IMR-90 (cell line): Measurements from ENCODE around the gene B9D1. TPM values are rescaled to one million over a fixed set of nuclear protein-coding genes. Genes with fewer than 3 reads are reported as not detected.
A peak's percentile ranks its signal among the peaks of the same experiment; 100 is the strongest.

ENCODE experiments used
- ATAC-seq: fragments of 200-7000 bp; cut with Tn5 transposase; 2 replicates; pipeline ENCODE4 v1.9.1; 2020; ENCODE audit warnings: low read depth, mild to moderate bottlenecking, moderate library complexity
- BruUV-seq: library from RNA; stranded (reverse); fragments of 400-500 nt; replicated peaks from 2 replicates; lab custom pipeline; 2021; lab: Mats Ljungman, UMichigan
- CTCF ChIA-PET: fragments of 300-600 bp; formaldehyde crosslinking; extraction: SDS; loops from one replicate; lab custom pipeline; 2021; ENCODE audit warnings: antibody characterized with exemption; lab: Yijun Ruan, JAX
- POLR2A ChIA-PET: fragments of 300-600 bp; sonication (Branson Sonifier 250); formaldehyde crosslinking; loops from one replicate; lab custom pipeline; 2022; ENCODE audit warnings: antibody characterized with exemption; ENCODE audit not compliant: unreplicated experiment; lab: Charles Lee
- DNase-seq: peaks from one replicate; pipeline ENCODE4 v3.0.0; 2013
- H2AFZ ChIP-seq: replicated peaks from 2 replicates; pipeline ENCODE3; 2013; ENCODE audit warnings: low read length, mild to moderate bottlenecking; ENCODE audit not compliant: poor library complexity
- H2AK5ac ChIP-seq: 2 replicates; pipeline ENCODE4 v1.6.1; 2013; ENCODE audit warnings: low read depth, low read length, inconsistent platforms
- H2AK9ac ChIP-seq: replicated peaks from 2 replicates; pipeline ENCODE3; 2013; ENCODE audit warnings: mild to moderate bottlenecking, low read depth, low read length, moderate library complexity; ENCODE audit not compliant: poor library complexity
- H2BK120ac ChIP-seq: 2 replicates; pipeline ENCODE4 v1.6.1; 2013; ENCODE audit warnings: low read depth, low read length, inconsistent platforms
- H2BK15ac ChIP-seq: 3 replicates; pipeline ENCODE4 v1.6.1; 2013; ENCODE audit warnings: low read depth, low read length, inconsistent platforms
- H2BK20ac ChIP-seq: 2 replicates; pipeline ENCODE4 v1.6.1; 2013; ENCODE audit warnings: low read depth, mild to moderate bottlenecking, inconsistent platforms, low read length, moderate library complexity
- H2BK5ac ChIP-seq: 2 replicates; pipeline ENCODE4 v1.6.1; 2013; ENCODE audit warnings: mild to moderate bottlenecking, low read depth, low read length, inconsistent platforms; ENCODE audit not compliant: poor library complexity, severe bottlenecking
- H3K14ac ChIP-seq: replicated peaks from 2 replicates; pipeline ENCODE4 v1.6.1; 2013; ENCODE audit warnings: low read depth, low read length, inconsistent platforms
- H3K18ac ChIP-seq: 2 replicates; pipeline ENCODE4 v1.6.1; 2013; ENCODE audit warnings: low read depth, low read length, control low read depth
- H3K23ac ChIP-seq: 2 replicates; pipeline ENCODE4 v1.6.1; 2013; ENCODE audit warnings: low read depth, low read length, inconsistent platforms
- H3K27ac ChIP-seq: 2 replicates; pipeline ENCODE4 v1.5.1; 2013; ENCODE audit warnings: mild to moderate bottlenecking, control low read depth, low read length; ENCODE audit not compliant: insufficient read depth
- H3K27me3 ChIP-seq: 2 replicates; pipeline ENCODE4 v1.6.1; 2013; ENCODE audit warnings: low read length; ENCODE audit not compliant: control insufficient read depth, insufficient read depth
- H3K36me3 ChIP-seq: 2 replicates; pipeline ENCODE4 v1.6.1; 2013; ENCODE audit warnings: low read length, mixed read lengths; ENCODE audit not compliant: control insufficient read depth, insufficient read depth
- H3K4ac ChIP-seq: 2 replicates; pipeline ENCODE4 v1.6.1; 2013; ENCODE audit warnings: low read depth, low read length, inconsistent platforms
- H3K4me1 ChIP-seq: 2 replicates; pipeline ENCODE4 v1.6.1; 2013; ENCODE audit warnings: low read length, mixed read lengths; ENCODE audit not compliant: control insufficient read depth, insufficient read depth
- H3K4me2 ChIP-seq: 2 replicates; pipeline ENCODE4 v1.6.1; 2013; ENCODE audit warnings: low read depth, mild to moderate bottlenecking, control low read depth, low read length, moderate library complexity
- H3K4me3 ChIP-seq: 2 replicates; pipeline ENCODE4 v1.5.1; 2013; ENCODE audit warnings: low read depth, mild to moderate bottlenecking, control low read depth, low read length, moderate library complexity; ENCODE audit not compliant: insufficient read depth
- H3K56ac ChIP-seq: 2 replicates; pipeline ENCODE4 v1.6.1; 2013; ENCODE audit warnings: low read length, inconsistent platforms; ENCODE audit not compliant: insufficient read depth; ENCODE audit errors: extremely low read depth
- H3K79me1 ChIP-seq, 2 experiments: 2 replicates each; pipeline ENCODE4 v1.6.1; 2013; ENCODE audit warnings: low read length in 2 of 2, inconsistent platforms in 1 of 2, low read depth in 1 of 2
- H3K9ac ChIP-seq: 2 replicates; pipeline ENCODE4 v1.6.1; 2013; ENCODE audit warnings: low read depth, low read length, control low read depth
- H3K9me1 ChIP-seq: 2 replicates; pipeline ENCODE4 v1.6.1; 2013; ENCODE audit warnings: low read length, inconsistent platforms; ENCODE audit not compliant: insufficient read depth
- H3K9me3 ChIP-seq: 2 replicates; pipeline ENCODE4 v1.6.1; 2013; ENCODE audit warnings: low read length; ENCODE audit not compliant: control insufficient read depth, insufficient read depth
- H4K20me1 ChIP-seq: 2 replicates; pipeline ENCODE4 v1.6.1; 2013; ENCODE audit warnings: low read length, inconsistent platforms; ENCODE audit not compliant: insufficient read depth
- H4K5ac ChIP-seq: 2 replicates; pipeline ENCODE4 v1.6.1; 2013; ENCODE audit warnings: mild to moderate bottlenecking, low read depth, low read length, control low read depth
- H4K8ac ChIP-seq, 2 experiments: 2 replicates each; pipeline ENCODE4 v1.6.1; 2013; ENCODE audit warnings: low read depth in 2 of 2, low read length in 2 of 2, control low read depth in 1 of 2, inconsistent platforms in 1 of 2
- H4K91ac ChIP-seq: 2 replicates; pipeline ENCODE4 v1.6.1; 2013; ENCODE audit warnings: low read depth, low read length, inconsistent platforms; ENCODE audit not compliant: insufficient read depth
- CEBPB ChIP-seq: IDR thresholded peaks from 2 replicates; pipeline ENCODE4 v1.6.1; 2012; ENCODE audit warnings: low read depth, low read length, improper control_type of control experiment
- CHD1 ChIP-seq: IDR thresholded peaks from 2 replicates; pipeline ENCODE4 v1.6.1; 2012; ENCODE audit warnings: low read depth, low read length, improper control_type of control experiment
- FOS ChIP-seq: fragments of 150-350 bp; IDR thresholded peaks from 2 replicates; pipeline ENCODE4 v1.6.1; 2016; ENCODE audit warnings: low read depth, low read length
- MAFK ChIP-seq: IDR thresholded peaks from 2 replicates; pipeline ENCODE4 v1.6.1; 2012; ENCODE audit warnings: low read depth, low read length, improper control_type of control experiment
- MXI1 ChIP-seq: IDR thresholded peaks from 2 replicates; pipeline ENCODE4 v1.6.1; 2012; ENCODE audit warnings: low read depth, mild to moderate bottlenecking, low read length, moderate library complexity, borderline replicate concordance
- NFE2L2 ChIP-seq: fragments of 150-350 bp; IDR thresholded peaks from 2 replicates; pipeline ENCODE4 v1.6.1; 2016; ENCODE audit warnings: low read depth, mild to moderate bottlenecking, low read length
- POLR2A ChIP-seq: IDR thresholded peaks from 2 replicates; pipeline ENCODE4 v1.6.1; 2012; ENCODE audit warnings: mild to moderate bottlenecking, low read depth, low read length
- RAD21 ChIP-seq: IDR thresholded peaks from 2 replicates; pipeline ENCODE4 v1.6.1; 2012; ENCODE audit warnings: low read length, improper control_type of control experiment
- RCOR1 ChIP-seq: IDR thresholded peaks from 2 replicates; pipeline ENCODE4 v1.6.1; 2012; ENCODE audit warnings: mild to moderate bottlenecking, low read length, improper control_type of control experiment; ENCODE audit not compliant: insufficient replicate concordance
- WGBS, 2 experiments: methylation state at CpG; one replicate each; pipeline versions ENCODE4 v1.1.5 to v1.1.7; 2013; ENCODE audit warnings: missing lambda C conversion rate in 2 of 2; ENCODE audit not compliant: insufficient read length in 1 of 2; ENCODE audit errors: extremely low coverage in 2 of 2; 5-methylcytosine and 5-hydroxymethylcytosine counted together
- dilution Hi-C: fragments of 300-500 bp; cut with HindIII; formaldehyde crosslinking; loops from one replicate; pipeline ENCODE4 v1.14.3; 2018; ENCODE audit warnings: low sequenced_read_pairs; ENCODE audit not compliant: unreplicated experiment
- in situ Hi-C: fragments of 300-500 bp; cut with MboI; formaldehyde crosslinking; loops from 3 replicates; pipeline ENCODE4 v1.14.3; 2019; ENCODE audit warnings: low sequenced_read_pairs, inconsistent platforms, mixed read lengths
- intact Hi-C: fragments of 100-400 bp; cut with micrococcal nuclease; formaldehyde crosslinking; loops from 2 replicates; pipeline ENCODE4 v1.10.0; 2022
- polyA plus RNA-seq, 3 experiments: library from polyadenylated mRNA; depleted of rRNA; stranded (reverse); fragments of >200 nt; gene quantifications; 2 replicates each; pipeline ENCODE4 v1.2.3, GENCODE V29; 2012; ENCODE audit warnings: low replicate concordance in 1 of 3
- total RNA-seq: library from RNA; depleted of rRNA; stranded (reverse); fragments of >200 nt; gene quantifications from 2 replicates; pipeline ENCODE4 v1.2.3, GENCODE V29; 2012

B9D1 gene
- total and polyA plus RNA-seq, 2 of the 4 experiments (the other 2 are of a cell fraction) = 42.5 to 43.8 TPM

DNA sequence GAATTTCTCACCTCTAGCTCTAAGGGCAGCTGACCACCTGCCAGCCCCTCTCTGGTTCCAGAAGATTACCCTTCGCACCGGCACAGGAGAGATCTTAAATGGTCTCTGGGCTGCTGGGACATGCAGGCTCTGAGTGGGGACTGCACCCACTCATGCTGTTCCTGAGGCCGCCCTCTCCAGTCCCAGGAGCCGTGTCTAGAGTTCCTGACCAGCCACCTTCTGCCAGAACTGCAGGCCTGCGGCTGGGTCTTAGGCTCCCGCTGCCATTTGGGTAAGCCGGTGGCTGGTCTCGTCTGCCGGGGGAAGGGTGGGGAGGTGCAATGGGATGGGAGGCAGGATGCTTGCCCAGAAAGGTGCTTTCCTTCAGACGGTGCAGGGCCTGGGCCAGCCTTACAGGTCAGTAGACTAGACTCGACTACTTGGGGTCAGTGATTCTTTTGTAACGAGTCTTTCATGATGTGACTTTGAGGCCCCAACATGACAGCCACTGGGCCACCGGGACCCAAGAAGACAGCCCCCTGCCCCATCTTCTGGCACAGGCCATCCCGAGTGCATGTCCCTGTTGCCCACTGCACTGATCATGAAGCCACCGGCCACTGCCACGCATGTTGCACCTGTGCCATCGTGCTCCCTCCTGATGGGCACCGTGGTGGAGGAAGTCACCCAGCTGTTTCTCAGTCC lies 26.4 kb downstream of the B9D1 start:
- no peak overlapping the region for H3K4me2 ChIP-seq
- no peak overlapping the region for H3K4me3 ChIP-seq
- POLR2A ChIA-PET = no interaction called here
- intact Hi-C loops (no loop called here), in situ Hi-C loops (no loop called here), dilution Hi-C loops (no loop called here)
- no peak overlapping the region for H4K5ac ChIP-seq
- CTCF ChIA-PET = no interaction called here
- TF ChIP-seq MAFK (no peak), NFE2L2 (no peak), CHD1 (no peak), RCOR1 (no peak), MXI1 (no peak), CEBPB (no peak), FOS (no peak), RAD21 (no peak), POLR2A (no peak)
- H2AK9ac ChIP-seq = peak overlapping the region; percentile 4
- BruUV-seq = no TSS peak
- peaks cover 30% of the 10 kb centered on the region for H3K9me1 ChIP-seq
- no peak for ATAC-seq
- H3K27ac ChIP-seq = no peak overlapping the region
- H3K9ac ChIP-seq = no peak overlapping the region
- H3K23ac ChIP-seq = no peak overlapping the region
- 77% methylated on average over 8 of the region's 18 CpGs; no CpG with 5 or more reads in 1 of the 2 experiments for WGBS, 2 experiments
- no peak overlapping the region for H3K18ac ChIP-seq
- peaks cover 4% of the 10 kb centered on the region; the same call in 1 of the 2 replicates for H4K20me1 ChIP-seq
- no peaks in the 10 kb centered on the region for H3K27me3 ChIP-seq
- H3K79me1 ChIP-seq = peaks cover 0 to 26% of the 10 kb centered on the region in 2 experiments; a peak in 2 of 4 replicates
- no peak for DNase-seq
- no peak overlapping the region for H2BK15ac ChIP-seq
- no peak overlapping the region for H3K56ac ChIP-seq
- H2AFZ ChIP-seq = no peak overlapping the region
- peaks cover 17% of the 10 kb centered on the region for H3K4me1 ChIP-seq
- H2AK5ac ChIP-seq = no peak overlapping the region
- H4K8ac ChIP-seq = no peak overlapping the region
- no peak overlapping the region for H4K91ac ChIP-seq
- peaks cover 16% of the 10 kb centered on the region; the same call in 1 of the 2 replicates for H3K36me3 ChIP-seq
- H2BK120ac ChIP-seq = no peak overlapping the region
- H3K9me3 ChIP-seq = no peaks in the 10 kb centered on the region
- no peak overlapping the region for H3K4ac ChIP-seq
- no peak overlapping the region for H2BK20ac ChIP-seq
- no peak overlapping the region for H2BK5ac ChIP-seq
- no peak overlapping the region for H3K14ac ChIP-seq
